CD4-positive, alpha-beta T cell treated with Interleukin-4 for 4 hours (primary cell): ENCODE results near the gene PARD3.
"Not testable (repeated sequence)": the region's sequence is repeated elsewhere in the genome, so short reads cannot be mapped to it uniquely, and the experiment has no call there.

Source experiments
- DNase-seq: peaks from one replicate; pipeline ENCODE4 v3.0.0-alpha.2; 2020

PARD3 gene

DNA sequence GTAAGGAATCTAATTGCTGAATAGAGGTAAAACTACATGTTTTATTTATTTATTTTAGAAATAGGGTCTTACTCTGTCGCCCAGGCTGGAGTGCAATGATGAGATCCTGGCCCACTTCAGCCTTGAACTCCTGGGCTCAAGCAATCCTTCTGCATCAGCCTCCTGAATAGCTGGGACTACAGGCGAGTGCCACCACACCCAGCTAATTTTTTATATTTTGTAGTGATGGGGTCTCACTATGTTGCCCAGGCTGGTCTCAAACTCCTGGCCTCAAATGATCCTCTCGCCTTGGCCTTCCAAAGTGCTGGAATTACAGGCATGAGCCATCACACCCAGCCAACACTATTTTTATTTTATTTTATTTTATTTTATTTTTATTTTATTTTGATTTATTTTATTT is 170.3 kb downstream of the PARD3 start:
- DNase-seq, result not testable (repeated sequence)

DNA sequence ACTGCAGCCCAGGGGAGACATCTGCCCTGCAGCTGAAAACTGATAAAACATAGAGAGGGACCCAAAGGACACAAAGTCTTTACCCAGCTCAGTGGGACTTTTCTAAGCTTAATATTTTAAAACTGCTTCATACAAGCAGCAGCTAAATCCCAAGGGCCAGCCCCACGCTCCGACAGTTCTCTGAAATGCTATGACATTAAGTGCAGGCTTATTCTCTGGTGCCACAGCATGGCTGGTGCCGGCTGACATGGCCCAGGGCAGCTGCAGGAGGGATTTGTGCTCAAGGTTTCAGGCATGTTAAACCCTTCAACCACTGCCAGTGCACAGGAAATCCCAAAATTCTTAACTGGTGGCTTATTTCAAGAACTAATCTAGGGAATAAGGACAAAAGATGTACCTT is 170.9 kb downstream of the PARD3 start:
- no peak for DNase-seq

DNA sequence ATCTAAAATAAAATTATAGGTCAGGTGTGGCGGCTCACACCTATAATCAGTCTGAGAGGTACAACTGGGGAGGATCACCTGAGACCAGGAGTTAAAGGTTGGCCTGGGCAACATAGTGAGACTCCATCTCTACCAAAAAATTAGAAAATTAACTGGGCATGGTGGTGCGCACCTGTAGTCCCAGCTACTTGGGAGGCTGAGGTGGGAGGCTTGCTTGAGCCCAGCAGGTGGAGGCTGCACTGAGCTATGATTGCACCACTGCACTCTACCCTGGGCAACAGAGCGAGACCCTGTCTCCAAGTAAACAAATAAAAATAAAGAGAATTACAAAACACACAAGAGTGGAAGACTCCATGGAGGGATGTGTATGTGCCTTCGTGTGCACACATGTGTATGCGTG is 171.5 kb downstream of the PARD3 start:
- no peak for DNase-seq

DNA sequence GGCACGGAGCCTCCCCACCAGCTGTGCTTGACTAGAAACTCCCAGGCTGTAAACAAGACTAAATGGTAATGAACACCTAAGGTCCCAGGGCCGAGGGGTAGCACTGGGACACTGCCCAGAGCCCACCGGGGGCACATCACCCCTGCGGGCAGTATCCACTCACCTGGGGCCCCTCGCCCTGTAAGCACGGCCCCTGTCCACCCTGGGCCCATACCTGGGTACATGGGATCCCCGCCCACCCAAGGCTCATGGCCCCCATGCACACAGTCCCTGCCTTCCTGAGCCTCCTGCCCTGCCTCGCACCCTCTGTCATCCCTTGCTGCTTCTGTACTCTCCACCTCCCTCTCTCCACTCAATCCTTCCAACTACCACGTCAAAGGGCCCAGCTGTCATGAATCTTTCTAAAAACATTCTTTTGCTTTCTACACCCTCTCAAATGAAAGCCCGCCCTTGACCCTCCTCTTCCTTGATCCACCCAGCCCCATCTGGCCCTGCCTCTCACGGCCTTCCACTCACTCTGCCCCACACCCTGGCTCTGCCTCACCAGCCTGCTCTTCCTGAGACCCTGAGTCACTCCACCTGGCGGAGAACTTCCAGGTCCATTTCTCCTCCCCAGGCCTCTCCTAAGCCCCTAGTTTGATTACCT is 173.1 kb downstream of the PARD3 start:
- DNase-seq, result no peak

DNA sequence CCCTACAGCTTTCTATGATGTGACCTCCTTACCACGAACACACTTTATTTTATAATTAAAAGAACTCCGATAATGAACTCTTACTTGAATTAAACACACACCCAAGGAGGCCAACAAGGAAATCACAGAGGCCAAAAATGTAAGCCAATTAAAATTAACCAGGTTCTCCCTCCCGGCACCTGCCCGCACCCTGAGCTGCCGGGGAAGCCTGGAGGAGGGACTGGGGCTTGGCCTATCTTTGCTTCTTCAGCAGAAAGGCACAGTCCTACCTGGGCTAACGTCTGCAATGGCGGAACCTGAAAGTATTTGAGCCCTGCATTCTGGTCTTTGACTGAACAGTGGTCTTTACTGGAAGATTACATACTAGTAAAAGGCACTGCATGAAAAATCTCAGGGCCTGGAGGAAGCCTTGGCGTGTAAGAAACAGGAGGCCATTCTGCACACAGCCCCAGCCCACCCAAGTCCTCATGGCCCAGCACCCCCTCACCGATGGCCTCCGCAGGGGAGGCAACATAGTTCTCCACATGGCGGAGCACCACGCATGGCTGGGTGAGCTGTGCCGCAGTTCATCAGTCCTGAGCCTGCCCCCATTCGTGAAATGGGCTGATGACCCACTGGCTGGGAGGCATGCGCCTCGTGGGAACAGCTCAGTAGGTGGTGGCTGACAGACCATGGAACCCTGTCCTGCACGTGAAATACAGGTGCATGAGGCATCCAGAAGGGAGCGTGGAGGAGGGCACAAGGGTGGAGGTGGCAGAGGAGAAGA is 173.8 kb downstream of the PARD3 start:
- no peak for DNase-seq

DNA sequence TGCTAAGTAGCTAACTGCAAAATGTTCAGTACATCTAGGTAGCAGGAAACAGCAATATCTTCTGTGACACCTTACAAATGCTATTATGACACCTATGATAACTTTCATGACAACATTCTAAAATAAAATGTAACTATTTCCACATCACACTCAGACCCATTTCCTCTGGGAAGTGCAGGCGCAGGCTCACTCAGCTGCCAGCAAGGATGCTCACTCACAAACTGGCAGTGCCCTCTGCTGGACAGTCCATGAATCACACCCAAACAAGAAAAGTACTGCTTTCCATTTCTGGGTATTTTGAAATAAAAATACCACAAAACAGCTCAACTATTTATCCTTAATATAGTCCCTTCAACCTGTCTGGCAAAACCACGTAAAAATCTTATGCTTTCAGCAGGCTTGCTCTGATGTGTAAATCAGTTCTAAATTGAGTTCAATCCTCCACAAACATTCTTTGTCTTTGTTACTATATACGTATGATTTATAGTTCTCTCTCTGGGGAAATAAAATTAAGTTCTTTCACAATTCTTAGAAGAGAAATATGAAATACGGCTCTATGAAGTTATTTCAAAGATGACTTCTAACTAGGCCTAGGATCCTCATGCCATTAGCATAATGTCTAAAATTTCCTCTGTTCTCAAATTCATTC is 176.6 kb downstream of the PARD3 start:
- DNase-seq, result peak; percentile 68

DNA sequence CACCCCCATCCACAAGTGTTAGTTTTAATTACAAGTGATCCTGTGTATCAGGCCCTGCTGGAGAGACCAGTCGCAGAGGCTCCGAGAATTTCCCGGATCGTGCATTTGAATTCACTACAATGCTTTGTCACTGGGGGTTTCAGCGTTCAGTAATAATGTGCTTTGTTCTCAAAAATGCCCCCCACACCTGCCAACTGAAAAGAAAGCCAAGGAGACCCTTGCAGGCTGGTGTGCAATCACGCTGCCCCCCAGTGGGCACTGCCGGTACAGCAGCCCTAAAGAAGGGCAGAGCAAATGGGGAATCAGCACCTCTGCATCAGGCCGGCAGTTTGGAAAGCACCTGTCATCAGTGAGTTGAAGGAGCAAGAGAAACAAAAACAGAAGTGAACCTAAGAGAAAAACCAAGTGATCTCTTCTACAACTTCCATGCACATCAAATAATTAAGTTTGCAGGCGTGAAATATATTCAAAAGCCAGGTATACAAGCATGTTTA is 177.6 kb downstream of the PARD3 start:
- peak; percentile 55 for DNase-seq

DNA sequence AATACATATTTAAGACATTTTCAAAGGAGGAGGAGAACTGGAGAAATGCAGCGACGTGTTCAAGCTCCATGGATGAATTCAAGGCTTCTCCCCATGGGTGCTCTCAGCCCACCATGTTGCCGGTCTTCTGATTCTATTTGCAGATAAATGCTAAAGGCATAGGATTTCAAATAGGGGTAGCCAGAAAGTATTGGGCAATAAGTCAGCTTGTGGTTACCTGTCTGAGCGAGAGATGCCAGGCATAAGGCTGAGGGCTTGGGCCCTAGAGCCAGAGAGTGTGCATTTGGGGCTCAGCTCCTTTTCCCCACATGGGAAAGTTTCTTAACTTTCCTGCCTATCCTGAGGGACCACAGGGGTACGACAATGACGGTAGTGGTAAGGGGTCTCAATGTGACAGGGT is 180.0 kb downstream of the PARD3 start:
- no peak for DNase-seq

DNA sequence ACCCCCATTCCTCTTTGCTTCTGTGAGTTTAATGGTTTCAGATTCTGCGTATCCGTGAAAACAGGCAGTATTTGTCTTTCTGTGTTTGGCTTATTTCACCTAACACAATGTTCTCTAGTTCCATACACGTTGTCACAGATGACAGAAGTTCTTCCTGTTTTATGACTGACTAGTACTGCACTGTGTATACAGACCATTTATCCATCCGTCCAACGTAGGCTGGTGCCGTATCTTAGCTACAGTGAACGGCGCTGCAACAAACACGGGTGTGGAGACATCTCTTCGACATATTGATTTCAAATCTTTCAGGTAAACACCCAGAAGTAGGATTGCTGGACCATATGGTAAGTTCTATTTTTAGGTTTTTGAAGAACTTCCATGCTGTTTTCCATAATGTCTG is 181.7 kb downstream of the PARD3 start:
- DNase-seq, result no peak

DNA sequence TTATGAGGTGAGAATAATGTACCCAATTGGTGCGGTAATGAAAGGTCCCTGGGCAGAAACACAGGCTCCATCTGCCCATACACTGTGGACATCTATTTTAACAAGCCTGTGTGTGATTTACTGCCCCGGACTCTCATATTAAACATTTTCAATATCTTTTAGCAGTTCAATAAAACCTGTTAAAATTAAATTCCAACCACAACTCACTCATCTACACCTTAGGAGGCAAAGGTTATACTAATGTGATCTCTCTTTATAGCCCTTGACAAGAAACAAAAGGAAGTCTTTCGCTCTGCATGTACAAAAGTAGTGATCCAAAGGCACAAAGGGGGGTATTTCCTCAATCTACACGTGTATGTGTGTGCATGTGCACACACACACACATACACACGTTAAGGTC is 186.0 kb downstream of the PARD3 start:
- no peak for DNase-seq

DNA sequence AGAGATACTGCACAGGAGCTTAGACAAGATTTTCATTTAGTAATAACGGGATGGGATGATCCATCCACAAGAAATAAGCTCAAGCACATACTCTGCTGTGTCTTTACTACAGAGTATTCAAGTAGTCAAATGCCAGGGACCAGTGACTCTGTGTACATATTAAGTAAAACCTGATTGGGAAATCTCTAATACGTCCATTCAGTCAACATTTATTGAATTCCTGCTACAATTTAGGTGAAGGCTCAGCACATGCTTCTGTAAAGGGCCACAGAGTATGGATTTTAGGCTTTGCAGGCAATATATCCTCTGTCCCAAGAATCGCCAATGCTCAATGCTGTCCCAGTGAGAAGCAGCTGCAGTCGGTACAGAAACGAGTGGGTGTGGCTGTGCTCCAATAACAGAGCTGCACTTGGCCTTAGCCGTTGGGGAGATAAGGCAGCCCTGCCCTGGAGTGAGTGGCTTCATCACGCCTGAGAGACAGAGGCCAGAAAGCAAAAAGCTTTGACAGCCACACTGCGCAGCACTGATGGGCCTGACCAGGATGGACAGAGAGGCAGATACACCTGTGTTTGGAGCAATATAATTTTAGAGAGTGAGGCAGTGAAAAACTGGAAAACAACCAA is 186.8 kb downstream of the PARD3 start:
- no peak for DNase-seq

DNA sequence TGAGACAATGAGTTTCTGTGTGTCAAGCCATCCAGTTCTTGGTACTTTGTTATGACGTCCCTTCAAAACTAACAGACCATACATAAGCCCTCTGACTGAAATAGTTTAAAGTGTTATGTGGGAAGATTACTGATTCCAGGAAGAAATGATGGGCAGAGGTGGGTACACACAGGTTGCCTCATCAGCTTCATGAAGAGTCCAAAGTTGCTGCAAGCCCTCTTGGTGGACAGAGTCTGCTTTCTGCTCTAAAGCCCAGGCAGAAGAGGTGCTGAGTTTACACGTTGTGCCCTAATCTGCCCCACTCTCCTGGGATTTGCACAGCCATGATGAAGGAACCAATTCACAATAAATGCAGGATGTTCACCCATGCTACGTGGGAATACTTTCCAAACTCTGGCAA is 187.4 kb downstream of the PARD3 start:
- no peak for DNase-seq

DNA sequence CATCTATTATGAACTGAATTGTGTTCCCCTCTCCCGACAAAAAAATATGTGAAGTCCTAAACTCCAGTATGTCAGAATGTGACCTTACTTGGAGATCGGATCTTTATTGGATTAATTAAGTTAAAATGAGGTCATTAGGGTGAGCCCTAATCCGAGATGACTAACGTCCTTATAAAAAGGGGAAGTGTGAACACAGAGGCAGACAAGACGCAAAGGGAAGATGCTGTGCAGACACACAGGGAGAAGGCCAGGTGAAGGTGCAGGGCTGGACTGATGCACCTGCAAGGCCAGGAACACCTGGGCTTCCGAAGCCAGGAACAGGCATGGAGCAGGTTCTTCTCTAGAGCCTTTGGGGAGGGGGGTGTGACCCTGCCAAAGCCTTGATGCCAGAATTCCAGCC is 187.8 kb downstream of the PARD3 start:
- DNase-seq, result no peak

DNA sequence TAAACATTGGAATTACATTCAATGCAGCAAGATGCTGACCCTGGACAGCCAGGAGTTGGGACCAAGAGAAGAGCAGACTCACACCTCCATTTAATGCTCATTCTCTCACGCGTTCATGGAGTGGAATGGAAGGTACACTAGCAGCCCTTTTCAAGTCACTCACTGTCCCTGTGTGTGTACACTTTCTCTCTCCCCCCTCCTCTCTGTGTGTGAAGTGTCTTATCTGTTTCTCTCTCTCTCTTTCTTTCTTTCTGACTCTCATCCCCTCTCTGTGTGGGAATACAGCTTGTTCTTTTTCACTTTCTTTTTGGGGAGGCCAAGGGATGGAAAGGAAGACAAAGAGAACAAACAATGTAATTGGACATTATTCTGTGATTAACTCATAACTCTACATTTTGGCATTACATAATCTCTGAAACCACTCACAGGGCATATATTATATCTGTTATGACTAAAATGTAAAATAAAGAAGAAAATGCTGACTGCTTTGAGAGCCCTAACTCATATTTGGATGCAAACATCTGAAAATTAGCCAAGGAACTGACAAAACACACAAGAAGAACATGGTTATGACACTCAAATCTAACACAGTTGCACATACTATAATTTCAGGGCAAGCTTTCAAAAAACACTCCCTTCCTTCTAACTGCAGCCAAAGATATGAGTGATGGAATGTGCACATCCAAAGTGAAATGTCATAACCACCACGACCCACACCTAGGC is 188.8 kb downstream of the PARD3 start:
- DNase-seq, result no peak

DNA sequence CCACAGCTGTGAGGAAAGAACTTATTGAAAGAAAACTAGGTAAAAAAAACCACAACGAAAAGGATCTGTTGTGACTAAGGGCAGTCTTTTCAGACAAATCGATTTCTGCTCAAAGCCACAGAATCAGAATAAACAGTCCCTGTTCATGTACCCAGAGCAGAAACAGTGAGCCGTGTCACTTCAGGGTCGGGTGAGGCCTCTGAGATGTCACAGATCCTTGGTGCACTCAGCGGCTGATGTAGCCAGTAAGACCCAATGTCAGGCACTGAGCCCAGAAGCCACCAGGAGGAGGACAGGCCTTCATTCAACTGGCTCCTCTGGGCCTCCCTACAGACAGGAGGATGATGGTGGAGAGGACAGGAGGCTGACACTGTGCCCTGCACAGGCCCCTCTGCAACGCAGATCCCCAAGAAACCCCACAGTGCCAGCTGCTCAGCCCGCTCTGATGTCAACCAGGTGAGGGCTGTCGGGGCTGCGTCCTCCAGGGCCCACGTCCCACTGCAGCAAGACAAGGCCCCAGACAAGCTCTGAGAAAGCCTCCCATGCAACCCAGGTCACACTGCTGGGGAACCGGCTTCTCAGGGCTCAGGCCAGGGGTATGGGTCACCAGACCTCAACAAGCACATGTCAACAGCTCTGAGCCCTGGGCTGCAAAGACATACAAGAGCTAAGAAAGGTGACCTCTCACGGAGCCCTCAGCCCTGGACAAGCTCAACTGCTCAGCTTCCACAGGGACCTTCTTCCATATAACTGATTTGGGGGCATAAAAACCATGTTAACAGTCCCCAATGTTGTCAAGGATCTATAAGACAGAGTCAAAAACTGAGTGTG is 190.6 kb downstream of the PARD3 start:
- no peak for DNase-seq

DNA sequence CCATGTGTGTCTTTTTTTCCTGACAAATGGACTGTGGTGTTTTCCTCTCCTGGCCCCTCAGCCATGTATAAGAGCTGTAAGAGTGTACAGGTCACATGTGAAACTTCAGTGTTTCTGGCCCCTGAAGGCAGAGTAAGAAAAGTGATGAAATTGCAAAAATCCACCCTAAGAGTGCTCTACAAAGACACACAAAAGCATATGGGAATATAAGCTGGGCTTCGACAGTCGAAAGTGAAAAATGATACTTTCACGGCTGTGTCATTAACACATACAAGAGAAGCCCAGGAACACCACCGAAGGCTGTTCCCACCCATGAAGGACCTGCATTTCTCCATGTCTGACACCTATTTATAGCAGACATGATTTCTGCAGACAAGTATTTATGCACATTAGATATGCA is 192.2 kb downstream of the PARD3 start:
- no peak for DNase-seq

DNA sequence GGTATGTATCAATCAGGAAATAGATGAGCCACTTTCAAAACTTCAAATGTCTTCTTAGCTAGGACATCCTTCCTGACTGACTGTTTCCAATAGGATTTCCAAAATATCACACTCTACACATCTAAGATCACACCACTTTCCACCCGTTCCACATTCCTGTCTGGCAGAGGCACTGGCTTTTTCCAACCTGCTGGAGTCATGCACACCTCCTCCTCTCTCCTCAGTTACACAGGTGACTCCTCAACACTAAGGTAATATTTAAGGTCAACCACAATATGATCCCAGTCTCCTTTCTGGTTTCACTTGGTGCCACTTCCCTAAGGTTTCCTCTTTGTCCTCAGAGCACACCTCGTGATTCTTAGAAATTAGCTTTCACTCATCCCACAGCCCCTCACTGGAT is 196.5 kb downstream of the PARD3 start:
- no peak for DNase-seq

DNA sequence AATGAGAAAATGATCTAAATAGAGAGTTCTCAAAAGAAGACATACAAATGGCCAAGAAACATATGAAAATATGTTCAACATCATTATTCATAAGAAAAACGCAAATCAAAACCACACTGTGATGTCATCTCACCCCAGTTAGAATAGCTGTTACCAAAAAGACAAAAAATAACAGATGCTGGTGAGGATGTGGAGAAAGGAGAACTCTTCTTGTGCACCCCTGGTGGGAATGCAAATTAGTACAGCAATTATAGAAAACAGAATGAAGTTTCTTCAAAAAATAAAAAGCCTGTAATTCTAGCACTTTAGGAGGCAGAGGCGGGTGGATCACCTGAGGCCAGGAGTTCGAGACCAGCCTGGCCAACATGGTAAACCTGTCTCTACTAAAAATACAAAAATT is 199.3 kb downstream of the PARD3 start:
- DNase-seq, result no peak

DNA sequence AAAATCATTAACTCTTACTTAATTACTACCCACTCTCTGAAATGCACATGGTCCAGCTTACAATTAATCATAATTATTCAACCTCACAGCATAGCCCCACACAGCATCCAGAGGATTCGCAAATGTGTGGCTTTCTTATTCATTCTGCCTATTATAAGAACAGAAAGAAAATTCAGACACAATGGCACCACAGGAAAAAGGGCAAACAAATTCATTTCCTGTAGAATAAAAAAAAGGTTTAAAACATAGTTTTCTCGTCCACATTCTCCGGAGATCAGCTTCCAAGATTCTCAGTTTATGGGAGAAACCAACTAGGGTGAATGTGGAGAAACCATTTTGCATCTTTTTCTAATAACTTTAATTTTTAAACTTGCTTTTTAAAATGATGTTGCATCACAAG is 201.6 kb downstream of the PARD3 start:
- DNase-seq, result no peak

DNA sequence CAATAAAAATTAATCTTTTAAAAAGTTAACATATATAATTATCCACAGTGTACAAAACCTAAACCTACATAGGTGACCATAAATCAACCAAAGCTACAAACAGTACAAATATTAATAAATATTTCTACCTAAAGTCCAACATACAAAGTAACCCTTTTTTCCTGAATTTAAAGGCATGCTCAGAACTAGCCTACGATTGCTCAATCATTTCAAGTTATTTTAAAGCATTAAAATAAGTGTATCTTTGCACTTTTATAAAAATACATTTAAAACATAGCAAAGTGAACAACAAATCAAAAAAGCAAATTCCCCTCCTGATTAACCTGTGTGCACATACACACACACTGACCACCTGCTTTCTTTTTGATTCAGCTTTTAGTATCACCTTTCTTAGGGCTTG is 202.2 kb downstream of the PARD3 start:
- no peak for DNase-seq

DNA sequence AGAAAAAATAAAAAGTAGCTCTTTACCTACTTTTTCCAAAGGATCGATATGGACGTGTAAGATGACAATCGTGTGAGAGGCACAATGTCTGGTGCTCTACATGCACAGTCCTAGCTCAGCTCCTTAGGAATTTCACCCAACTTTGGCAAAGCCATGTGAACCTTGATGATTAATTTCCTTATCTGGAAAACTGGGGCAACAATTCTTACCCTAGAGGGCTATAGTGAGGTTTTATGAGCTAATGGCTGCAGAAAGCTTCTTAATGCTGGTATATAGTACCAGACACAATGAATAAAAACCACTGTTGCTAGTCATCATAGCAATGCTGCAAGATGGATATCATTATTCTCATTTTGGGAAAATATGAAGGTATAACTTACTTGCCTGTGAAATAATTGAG is 202.7 kb downstream of the PARD3 start:
- DNase-seq, result no peak

DNA sequence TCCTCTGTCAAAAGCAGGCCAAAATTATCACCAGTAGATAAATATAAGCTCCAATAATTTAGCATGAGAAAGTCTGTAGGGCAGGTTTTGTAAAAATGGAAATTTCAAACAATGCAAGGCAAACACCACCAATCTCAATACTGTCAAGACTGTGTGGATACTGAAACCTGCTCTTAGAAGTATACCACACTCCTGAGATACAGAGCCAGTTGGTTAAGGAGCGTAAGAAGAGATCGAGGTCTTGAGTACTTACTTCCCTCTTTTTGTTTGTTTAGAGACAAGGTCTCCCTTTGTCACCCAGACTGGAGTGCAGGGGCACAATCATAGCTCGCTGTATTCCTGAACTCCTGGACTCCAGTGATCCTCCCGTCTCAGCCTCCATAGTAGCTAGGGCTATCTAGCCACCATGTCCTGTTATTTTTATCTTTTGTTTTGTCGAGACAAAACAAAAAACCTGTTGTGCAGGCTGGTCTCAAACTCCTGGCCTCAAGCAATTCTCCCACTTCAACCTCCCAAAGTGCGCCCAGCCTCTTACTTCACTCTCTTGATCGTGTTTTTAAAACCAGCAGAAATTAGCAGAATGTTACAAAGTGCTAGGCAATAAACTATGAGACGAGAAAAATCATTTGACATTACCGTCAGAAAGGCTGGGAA is 205.7 kb downstream of the PARD3 start:
- DNase-seq, result no peak
